ENCODE data around the gene CCDC167.

CCDC167 gene

DNA sequence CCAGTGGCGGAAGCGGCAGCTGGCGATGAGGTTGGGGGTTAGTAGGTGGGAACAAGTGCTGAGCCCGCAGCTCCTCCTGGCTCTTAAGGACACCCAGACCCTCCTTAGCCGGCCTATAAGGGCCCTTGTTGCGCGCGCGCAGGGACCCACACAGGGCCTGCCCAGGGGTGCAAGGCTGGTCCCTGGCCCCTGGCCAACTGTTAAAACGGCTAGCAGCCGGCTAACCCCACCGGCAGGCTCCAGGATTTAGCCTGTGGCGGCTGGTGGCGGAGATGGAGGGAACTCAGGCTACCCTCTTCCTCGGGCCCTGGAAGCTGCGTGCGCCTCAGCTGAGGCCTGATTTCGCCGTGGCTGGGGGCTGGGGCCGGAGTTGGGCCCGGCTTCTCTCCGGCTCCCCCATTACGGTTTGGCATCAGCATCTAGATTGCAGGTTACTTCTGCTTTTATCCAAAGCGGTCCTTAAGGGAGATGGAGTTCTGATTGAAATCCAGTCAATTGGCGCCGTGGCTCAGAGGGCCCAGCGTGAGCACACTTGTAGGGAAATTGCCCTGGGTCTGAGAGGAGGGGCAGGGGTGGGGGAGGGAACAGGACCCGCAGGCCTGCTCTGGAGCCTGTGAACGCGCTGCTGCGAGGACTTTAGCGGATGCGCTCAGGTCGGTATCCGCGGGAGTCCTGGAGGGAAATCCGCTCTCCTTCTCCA is 36.9 kb upstream of the CCDC167 start:
- no peak for TF ChIP-seq GATA2 (IDR thresholded peaks at IDR 0.05; ENCODE audit: low read depth, low read length)
- TF ChIP-seq GATA3 (IDR thresholded peaks at IDR 0.05; ENCODE audit: low read depth, low read length): no peak

DNA sequence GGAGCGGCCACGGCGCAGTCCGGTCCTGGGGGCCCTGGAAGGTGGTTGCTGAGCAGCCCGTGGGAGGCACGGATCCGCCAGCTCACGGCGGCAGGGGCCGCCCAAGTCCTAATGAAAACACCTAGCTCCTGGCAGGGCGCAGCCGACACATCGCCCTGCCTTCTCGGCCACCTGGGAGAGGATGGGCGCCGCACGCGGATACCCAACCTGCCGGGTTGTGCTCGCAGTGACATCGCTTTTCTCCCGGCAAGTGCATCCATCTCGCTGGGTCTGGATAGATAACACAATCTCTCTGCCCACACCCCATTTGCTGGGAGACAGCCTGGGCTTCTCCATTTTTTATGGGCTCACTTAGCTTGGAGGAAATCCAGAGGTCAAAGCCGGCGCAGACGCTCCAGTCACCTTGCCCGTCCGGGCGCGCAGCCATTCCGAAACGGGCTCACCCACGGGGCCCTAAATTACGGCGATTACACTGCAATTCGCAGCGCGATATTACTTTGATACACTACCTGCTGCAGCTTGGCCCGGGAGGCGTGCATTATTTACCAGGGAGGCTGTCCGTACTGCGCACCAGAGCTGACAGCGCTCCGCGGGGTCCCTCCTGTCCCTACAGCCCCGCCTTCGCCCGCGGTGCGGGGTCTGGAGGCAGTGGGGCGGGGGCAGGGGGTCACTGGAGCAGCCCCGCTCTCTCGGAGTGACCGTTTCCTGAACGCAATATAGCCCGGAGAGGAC is 36.2 kb upstream of the CCDC167 start:
- 0 out of 2 replicates have a peak, but pooled peaks have one; percentile 33 for TF ChIP-seq GATA2 (IDR thresholded peaks at IDR 0.05; ENCODE audit: low read depth, low read length)
- no peak for TF ChIP-seq GATA3 (IDR thresholded peaks at IDR 0.05; ENCODE audit: low read depth, low read length)

DNA sequence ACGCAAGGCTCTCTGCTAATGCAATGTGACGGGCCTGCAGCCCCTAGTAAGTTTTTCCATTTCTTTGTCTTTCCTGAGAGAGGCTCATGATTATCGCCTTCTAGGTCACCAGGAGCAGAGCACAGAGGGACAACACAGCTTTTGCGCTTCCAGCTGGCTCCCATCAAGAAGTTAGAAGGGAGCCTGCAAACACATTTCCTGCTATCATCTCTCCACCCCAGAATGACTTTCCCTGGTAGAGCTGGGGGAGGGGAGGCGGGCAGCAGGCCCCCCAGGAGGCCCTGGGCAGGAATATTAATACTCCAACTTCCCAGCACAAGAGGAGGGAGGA is 35.7 kb upstream of the CCDC167 start:
- TF ChIP-seq GATA3 (IDR thresholded peaks at IDR 0.05; ENCODE audit: low read depth, low read length) (no peak), GATA2 (IDR thresholded peaks at IDR 0.05; ENCODE audit: low read depth, low read length) (no peak)

DNA sequence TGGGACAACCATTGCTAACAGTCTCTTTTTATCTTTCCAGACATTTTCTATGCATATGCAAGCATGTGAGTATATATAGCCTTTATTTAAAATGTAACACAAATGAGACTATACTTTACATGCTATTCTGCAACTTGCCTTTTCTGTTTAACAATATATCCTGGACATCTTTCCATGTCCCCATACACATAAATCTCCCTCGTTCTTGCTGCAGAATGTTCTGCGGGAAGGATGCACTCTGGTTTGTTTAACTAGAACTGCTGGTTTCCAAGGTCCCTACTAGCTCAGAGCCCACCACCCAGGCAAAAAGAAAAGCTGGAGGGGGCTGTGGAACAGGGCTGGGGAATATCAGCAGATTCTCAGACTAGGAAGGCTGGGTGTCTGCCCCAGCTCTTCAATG is 35.2 kb upstream of the CCDC167 start:
- TF ChIP-seq GATA3 (IDR thresholded peaks at IDR 0.05; ENCODE audit: low read depth, low read length) (no peak), GATA2 (IDR thresholded peaks at IDR 0.05; ENCODE audit: low read depth, low read length) (no peak)

DNA sequence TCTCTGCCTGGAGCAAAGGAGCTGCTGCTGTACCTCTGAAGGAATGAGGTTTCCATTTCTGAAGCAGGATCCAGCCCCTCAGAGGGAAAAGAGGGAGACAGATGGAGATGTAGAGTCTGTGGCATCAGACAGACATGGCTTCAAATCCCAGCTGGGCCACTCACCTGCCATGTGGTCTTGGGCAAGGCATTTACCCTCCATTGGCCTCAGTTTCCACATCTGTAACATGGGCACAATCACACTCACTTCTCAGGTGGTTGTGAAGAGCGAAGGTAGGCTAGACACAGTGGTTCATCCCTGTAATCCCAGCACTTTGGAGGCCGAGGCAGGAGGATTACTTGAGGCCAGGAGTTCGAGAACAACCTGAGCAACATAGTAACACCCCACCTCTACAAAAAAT is 32.4 kb upstream of the CCDC167 start:
- no peak for TF ChIP-seq GATA2 (IDR thresholded peaks at IDR 0.05; ENCODE audit: low read depth, low read length)
- no peak for TF ChIP-seq GATA3 (IDR thresholded peaks at IDR 0.05; ENCODE audit: low read depth, low read length)

DNA sequence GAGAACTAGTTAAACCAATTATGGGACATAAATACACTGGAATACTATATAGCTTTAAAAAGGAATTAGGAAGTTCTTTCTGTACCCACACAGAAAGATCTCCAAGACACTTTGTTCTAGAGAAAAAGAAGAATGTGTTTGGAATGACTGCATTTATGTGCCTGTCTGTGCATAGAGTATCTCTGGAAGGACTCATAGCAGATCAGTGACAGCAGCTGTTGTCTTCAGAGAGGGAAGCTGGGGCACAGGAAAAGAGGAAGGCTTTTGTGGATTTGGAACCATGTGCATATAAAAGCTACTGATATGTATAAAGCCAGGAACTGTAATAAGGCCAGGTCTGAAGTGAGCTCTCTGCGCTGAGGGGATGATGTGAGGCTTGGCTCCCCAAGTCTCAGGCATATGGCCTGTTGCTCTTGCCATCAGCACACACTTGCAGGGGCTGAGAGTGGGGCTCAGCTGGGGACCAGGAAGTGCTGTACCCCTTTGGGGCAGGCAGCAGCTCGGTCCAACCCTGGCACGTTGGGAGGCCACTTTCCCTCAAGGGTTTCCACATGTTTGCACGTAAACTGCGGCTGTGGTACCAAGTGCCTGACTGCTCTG is 31.8 kb upstream of the CCDC167 start:
- TF ChIP-seq GATA2 (IDR thresholded peaks at IDR 0.05; ENCODE audit: low read depth, low read length) (no peak), GATA3 (IDR thresholded peaks at IDR 0.05; ENCODE audit: low read depth, low read length) (no peak)

DNA sequence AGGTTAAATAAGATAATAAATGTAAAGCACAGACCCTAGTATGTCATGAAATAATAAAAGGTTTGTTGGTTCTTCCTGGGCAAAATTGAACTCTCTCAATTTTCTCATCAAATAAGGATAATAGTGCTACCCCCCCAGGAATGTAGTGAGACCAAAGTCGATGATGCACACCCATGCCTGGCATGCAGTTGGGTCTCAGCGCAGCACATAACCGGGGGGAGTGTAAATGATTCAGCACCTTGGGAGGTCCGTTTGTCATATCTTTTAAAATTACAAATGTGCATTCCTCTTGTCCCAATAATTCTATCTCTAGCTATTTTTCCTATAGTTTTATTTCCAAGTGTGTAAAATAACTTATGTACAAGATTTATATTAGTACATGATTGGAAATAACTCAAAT is 31.3 kb upstream of the CCDC167 start:
- TF ChIP-seq GATA3 (IDR thresholded peaks at IDR 0.05; ENCODE audit: low read depth, low read length) (no peak), GATA2 (IDR thresholded peaks at IDR 0.05; ENCODE audit: low read depth, low read length) (no peak)

DNA sequence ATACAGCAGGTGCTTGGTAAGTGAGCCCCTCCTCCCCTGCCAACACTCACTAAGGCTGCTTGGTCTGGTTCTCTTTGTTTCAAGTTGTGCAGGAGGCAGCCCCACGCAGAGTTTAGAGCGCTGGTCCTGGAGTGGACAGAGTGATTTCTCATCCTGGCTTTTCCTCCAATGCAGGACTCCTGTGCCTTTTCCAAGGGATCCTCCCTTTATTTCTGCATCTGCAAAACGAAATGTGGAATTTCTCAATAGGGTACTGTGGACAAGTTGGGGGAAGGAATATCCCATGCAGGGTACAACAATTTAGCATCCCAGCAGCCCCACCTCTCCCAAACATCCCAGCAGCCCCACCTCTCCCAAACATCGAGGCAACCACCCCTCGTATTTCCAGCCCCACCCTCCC is 30.6 kb upstream of the CCDC167 start:
- TF ChIP-seq GATA2 (IDR thresholded peaks at IDR 0.05; ENCODE audit: low read depth, low read length) (no peak), GATA3 (IDR thresholded peaks at IDR 0.05; ENCODE audit: low read depth, low read length) (no peak)

DNA sequence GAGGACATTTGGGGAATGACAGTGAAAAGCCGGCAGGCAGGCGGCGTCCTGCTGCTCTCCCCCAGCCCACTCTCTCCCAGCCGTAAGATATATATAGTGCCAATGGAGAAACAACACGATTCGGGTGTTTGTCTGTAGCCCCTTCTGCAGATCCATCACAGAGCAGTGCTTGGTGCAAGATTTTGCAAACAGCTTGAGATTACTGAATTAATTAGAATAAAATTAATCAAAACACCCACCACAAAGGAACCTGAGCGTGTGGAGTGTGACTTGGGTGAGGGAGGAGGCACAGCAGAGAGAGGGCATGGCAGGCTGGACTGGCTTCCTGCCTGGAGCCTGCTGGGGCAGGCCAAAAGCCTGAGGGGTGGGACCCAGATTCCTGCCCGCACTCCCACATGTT is 28.8 kb upstream of the CCDC167 start:
- TF ChIP-seq GATA3 (IDR thresholded peaks at IDR 0.05; ENCODE audit: low read depth, low read length) (no peak), GATA2 (IDR thresholded peaks at IDR 0.05; ENCODE audit: low read depth, low read length) (no peak)

DNA sequence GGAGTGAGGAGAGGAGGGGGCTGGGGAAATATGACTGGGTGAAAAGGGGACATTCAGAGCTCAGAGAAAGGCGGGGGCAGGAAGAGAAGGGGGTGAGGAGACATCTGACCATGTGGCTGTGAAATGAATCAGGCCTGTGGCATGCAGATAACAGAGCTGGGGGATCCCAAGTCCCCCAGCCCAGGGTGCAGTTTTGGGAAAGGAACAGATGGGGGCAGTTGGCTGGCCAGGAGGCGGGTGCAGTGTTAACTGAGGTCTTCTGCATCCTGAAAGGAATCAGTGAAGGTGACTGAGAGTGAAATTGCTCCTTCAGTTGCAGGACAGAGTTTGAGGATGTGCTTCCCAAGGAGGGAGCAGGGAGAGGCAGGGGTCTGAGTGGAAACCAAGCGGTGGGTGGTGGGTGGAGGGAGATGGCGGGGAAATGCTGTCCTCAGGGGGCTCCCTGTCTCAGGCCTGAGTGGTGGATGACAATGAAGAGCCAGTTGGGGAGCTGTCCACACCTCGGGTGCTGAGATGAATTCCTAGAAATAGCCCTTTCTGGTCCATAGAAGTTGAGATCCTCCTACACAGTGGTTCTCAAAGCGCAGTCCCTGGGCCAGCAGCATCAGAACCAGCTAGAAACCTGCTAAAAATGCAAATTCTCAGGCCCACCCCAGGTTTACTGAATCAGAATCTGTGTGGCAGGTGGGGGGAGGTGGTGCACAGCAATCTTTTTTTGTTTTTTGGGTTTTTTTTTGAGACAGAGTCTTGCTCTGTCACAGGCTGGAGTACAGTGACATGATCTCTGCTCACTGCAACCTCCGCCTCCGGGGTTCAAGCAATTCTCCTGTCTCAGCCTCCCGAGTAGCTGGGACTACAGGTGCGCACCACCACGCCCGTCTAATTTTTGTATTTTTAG is 26.0 kb upstream of the CCDC167 start:
- no peak for TF ChIP-seq GATA2 (IDR thresholded peaks at IDR 0.05; ENCODE audit: low read depth, low read length)
- no peak for TF ChIP-seq GATA3 (IDR thresholded peaks at IDR 0.05; ENCODE audit: low read depth, low read length)

DNA sequence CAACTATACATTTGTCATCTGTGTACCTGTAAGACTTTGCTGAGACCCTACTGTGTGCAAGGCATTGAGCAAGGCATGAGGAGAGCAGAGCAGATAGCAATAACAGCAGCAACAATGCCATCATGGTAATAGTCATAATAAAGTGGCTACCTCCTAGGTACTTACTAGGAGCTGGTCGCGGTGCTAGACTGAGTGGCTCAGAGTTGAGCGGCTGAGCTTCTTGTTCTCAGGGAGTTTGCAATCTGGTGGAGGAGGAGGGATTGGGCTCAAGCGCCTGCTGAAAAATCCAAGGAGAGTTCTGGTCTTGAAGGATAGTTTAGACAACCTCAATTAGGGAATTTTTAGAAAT is 25.3 kb upstream of the CCDC167 start:
- no peak for TF ChIP-seq GATA2 (IDR thresholded peaks at IDR 0.05; ENCODE audit: low read depth, low read length)
- no peak for TF ChIP-seq GATA3 (IDR thresholded peaks at IDR 0.05; ENCODE audit: low read depth, low read length)

DNA sequence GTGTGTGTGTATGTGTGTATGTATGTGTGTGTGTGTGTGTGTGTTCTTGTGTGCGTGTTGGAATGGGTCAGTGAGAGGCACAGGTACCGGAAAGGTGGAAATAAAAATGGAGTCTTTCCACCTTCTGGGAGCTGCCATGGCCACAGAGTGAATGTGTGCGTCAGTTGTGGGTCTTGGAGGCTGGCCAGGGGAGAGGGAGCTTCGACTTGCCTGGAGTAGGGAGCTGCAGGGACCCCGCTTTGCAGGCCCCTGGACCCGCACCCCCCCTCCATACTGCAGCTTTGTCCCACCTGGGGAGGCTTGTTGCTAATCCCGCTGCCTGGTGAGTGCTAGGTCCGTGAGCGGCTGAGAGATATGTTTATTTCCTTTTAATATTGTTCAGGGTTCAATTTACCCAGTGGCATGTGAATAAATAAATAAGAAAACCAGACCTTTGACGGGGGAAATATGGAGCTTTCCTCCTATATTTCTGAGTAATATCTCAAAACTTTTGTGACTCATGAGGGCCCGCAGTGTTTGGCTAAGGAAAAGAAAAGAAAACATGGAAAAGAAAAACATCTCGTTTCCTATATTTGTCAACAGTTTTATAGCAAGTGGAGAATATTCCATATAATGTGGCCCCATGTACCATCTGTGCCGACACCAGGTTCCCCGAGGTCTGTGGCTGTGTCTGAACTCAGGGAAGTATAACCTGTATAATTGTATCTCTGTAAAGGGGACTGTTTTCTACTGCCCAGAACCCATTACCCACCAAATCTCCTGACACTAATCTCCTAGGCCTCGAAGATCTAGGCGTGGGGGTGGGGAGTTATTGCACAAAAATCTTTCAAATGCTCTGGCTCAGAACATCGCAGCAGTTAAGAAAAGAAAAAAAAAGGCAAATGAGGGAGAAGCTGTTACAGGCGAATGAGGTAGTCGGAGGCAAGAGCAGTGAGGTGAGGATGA is 24.6 kb upstream of the CCDC167 start:
- no peak for TF ChIP-seq GATA3 (IDR thresholded peaks at IDR 0.05; ENCODE audit: low read depth, low read length)
- TF ChIP-seq GATA2 (IDR thresholded peaks at IDR 0.05; ENCODE audit: low read depth, low read length): no peak

DNA sequence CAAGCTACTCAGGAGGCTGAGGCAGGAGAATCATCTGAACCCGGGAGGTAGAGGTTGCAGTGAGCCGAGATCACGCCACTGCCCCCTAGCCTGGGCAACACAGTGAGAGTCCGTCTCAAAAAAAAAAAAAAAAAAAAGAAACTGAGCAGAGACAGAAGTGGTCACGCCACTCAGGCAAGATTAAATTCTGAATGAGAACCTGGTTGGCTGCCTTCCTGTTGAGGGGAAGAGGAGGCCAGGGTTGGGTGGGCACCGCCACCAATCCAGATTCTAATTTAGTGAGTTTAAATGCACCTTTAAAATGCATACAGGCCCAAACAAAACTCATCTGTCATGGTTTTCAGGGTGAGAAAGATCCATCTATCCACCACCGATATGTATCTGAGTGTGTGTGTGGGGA is 23.7 kb upstream of the CCDC167 start:
- TF ChIP-seq GATA3 (IDR thresholded peaks at IDR 0.05; ENCODE audit: low read depth, low read length) (no peak), GATA2 (IDR thresholded peaks at IDR 0.05; ENCODE audit: low read depth, low read length) (no peak)
